Keratinocyte (primary cell): ENCODE results near the gene TMEM126B.

Experiments used
- EZH2 ChIP-seq: IDR thresholded peaks from one replicate; pipeline ENCODE4 v1.6.1; 2012; ENCODE audit warnings: inconsistent platforms, mild to moderate bottlenecking, low read length, moderate library complexity
- TF ChIP-seq, protein P1 (sequence below), 3 experiments: IDR thresholded peaks in 1 of 3; conservative IDR thresholded peaks in 1 of 3; optimal IDR thresholded peaks in 1 of 3; 2 replicates in 2 of 3; 3 replicates in 1 of 3; pipeline versions ENCODE3 to v1.5.1; 2011; ENCODE audit warnings: low read length in 3 of 3, mild to moderate bottlenecking in 3 of 3, moderate library complexity in 2 of 3, control low read depth in 1 of 3, inconsistent platforms in 1 of 3; ENCODE audit not compliant: insufficient read depth in 2 of 3; ENCODE audit errors: extremely low read depth in 1 of 3

GRCh38 chr11:85656777-85657176, 28.4 kb downstream of the TMEM126B start:
- TF ChIP-seq, protein P1, sequence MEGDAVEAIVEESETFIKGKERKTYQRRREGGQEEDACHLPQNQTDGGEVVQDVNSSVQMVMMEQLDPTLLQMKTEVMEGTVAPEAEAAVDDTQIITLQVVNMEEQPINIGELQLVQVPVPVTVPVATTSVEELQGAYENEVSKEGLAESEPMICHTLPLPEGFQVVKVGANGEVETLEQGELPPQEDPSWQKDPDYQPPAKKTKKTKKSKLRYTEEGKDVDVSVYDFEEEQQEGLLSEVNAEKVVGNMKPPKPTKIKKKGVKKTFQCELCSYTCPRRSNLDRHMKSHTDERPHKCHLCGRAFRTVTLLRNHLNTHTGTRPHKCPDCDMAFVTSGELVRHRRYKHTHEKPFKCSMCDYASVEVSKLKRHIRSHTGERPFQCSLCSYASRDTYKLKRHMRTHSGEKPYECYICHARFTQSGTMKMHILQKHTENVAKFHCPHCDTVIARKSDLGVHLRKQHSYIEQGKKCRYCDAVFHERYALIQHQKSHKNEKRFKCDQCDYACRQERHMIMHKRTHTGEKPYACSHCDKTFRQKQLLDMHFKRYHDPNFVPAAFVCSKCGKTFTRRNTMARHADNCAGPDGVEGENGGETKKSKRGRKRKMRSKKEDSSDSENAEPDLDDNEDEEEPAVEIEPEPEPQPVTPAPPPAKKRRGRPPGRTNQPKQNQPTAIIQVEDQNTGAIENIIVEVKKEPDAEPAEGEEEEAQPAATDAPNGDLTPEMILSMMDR (optimal IDR thresholded peaks at IDR 0.05 in 1 of 3, IDR thresholded peaks at IDR 0.05 in 1 of 3, conservative IDR thresholded peaks at IDR 0.05 in 1 of 3; ENCODE audit: extremely low read depth in 1 of 3, insufficient read depth in 2 of 3, low read length in 3 of 3): no peak
- TF ChIP-seq EZH2: no peak
